Measurements from ENCODE around the gene KRT71.
A peak's percentile ranks its signal among the peaks of the same experiment; 100 is the strongest.

KRT71 gene

DNA sequence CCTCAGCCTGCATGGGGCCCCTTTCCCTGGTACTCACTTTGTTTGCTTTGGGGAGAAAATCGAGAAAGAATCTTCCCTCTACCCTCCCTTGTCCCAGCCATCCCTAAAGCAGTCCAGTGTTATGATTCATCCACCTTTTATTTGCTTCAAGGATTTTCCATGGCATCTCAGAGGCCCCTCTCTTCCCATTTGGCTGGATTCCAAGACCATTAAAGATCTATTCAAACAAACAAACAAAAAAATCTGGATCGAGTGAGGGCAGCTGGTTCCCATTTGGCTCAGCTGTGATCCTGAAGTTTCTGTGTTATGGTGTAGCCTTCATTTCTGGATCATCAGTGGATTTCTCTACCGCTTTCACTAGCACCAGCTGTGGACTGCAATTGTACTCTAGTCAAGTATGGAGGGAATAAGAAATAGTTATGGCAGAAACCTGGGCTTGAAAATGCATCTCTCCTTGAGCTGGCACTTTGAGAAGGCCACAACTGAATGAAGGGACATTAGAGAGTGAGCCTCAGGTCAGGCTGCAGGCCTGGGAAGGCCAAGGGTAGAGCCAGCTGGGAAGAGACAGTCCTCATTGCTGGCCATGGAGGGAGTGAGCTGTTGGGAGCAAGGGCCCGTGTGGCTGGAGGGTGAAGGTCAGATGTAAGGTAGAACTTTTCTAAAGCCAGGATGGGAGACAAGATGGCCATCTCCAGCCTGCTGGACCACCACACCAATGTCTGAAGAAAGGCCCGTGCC, 13.7 kb downstream of the KRT71 start:
- DNase-seq, result no peak
- Mint-ChIP-seq H3K27me3 (peaks cover 9 to 15% of the 10 kb centered on the region in 2 donors), H3K9me3 (no peaks in the 10 kb centered on the region), H3K4me3 (no peak overlapping the region), H3K36me3 (no peaks in the 10 kb centered on the region), H3K27ac (no peak overlapping the region), H3K4me1 (no peaks in the 10 kb centered on the region)
- no peak for ATAC-seq (replicated peaks)

DNA sequence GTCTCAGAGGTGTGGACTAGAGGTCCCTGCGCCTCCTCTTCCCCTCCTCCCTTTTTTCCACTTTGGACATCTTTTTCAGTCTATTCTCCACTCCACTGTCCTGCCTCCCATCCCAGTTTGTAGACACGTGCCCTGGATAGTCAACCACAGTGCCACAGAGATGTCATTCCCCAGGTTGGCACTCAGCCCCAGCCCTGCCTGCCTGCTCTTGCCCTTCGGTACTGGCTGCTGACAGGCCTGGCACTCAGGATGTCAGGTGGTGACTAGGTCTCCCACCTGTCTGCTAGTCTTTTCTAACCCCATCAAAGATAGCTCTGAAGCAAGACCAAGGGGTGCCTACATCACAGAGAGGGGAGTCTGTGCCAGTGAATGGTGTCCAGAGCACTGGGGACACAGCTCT, 15.8 kb downstream of the KRT71 start:
- Mint-ChIP-seq H3K36me3 (no peaks in the 10 kb centered on the region), H3K27me3 (peaks cover 5 to 15% of the 10 kb centered on the region in 2 donors), H3K27ac (no peak overlapping the region), H3K4me1 (no peaks in the 10 kb centered on the region), H3K9me3 (no peaks in the 10 kb centered on the region), H3K4me3 (no peak overlapping the region)
- no peak for ATAC-seq (replicated peaks)
- DNase-seq, result no peak

DNA sequence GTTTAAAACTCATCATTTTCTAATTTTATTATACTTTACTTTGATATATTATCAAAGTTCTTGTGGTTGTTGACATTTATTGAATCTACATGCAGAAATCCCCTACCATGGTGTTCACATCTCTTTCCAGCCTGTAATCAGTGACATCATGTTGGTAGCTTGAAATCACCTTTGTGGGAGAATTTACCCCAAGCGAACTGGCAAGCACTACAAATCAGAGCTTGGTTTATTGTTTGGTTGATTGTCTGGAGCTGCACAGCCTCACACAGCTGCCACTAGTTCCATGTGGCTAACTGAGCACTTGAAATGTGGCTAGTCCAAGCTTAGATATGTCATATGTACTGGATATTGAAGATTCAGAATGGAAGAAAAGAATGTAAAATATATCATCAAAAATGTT, 17.4 kb downstream of the KRT71 start:
- Mint-ChIP-seq H3K4me3 (no peak overlapping the region), H3K4me1 (no peaks in the 10 kb centered on the region)
- ATAC-seq (replicated peaks), result no peak

DNA sequence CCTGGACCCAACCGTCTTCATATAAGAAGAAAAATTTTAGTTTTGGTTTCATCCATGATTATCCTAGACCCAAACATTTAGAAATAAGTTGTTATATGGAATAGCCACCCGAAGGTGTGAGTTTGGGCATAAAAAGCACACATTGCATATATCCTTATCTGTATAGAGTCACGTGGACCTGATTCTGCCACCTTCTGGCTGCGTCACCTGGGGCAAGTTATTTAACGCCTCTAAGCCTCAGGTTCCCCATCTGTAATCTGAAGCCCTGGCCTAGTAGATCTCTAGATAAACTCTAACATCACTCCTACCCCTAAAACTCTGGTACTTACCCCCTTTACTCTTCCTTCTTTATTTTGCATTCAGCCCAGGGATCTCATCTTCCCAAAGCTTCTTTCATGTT, 18.5 kb downstream of the KRT71 start:
- H3K4me1 Mint-ChIP-seq, result no peaks in the 10 kb centered on the region
- no peaks in the 10 kb centered on the region for H3K36me3 Mint-ChIP-seq
- no peak for ATAC-seq (replicated peaks)
- peaks cover 0 to 13% of the 10 kb centered on the region in 2 donors for H3K27me3 Mint-ChIP-seq
- H3K9me3 Mint-ChIP-seq, result no peaks in the 10 kb centered on the region
- DNase-seq, result no peak
- H3K27ac Mint-ChIP-seq, result no peak overlapping the region
- H3K4me3 Mint-ChIP-seq, result no peak overlapping the region

More for the DNA sequence above, 17.4 kb downstream of the KRT71 start:
- H3K27ac Mint-ChIP-seq, result no peak overlapping the region
- DNase-seq, result no peak
- peaks cover 5 to 15% of the 10 kb centered on the region in 2 donors for H3K27me3 Mint-ChIP-seq
- H3K9me3 Mint-ChIP-seq, result no peaks in the 10 kb centered on the region
- no peaks in the 10 kb centered on the region for H3K36me3 Mint-ChIP-seq

DNA sequence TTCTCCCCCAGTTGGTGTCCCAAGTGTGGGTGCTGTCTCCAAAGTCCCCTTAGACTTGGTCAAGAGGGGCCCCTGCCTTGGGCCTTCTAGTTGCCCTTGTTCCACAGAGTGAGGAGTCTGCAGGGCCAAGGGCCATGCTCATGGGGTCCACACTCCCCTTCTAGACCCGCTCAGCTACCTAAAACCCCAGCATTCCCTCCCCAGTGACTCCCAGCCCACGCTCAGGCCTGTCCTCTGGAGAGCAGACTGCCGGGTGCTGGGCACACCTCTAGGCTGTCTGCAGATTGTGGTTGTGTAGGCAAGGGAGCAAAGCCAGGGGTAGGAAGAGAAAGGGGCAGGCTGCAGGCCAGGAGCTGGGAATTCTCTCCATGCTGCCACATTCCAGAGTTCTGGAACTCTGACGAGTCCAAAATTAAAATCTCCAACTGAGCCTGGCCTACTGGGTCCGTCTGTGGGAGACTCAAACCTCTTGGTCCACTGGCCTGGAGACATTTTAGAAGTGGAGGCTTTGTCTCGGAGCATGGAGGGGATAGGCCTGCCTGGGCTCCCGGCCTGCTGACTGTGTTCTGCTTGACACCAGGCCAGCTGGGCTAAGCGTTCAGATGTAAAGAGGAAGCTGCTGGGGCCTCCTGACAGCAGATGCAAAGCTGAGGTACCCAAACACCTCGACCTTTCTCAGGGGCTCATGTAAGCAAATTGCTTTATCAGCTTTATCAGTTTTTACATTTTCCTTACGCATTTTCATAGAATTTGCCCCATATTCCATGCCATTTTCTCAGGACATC, 19.1 kb downstream of the KRT71 start:
- H3K4me3 Mint-ChIP-seq, result no peak overlapping the region
- DNase-seq (no peak), ATAC-seq (replicated peaks) (no peak)
- peaks cover 0 to 9% of the 10 kb centered on the region in 2 donors for H3K27me3 Mint-ChIP-seq
- no peak overlapping the region for H3K27ac Mint-ChIP-seq
- no peaks in the 10 kb centered on the region for H3K4me1 Mint-ChIP-seq
- H3K9me3 Mint-ChIP-seq, result no peaks in the 10 kb centered on the region
- no peaks in the 10 kb centered on the region for H3K36me3 Mint-ChIP-seq

DNA sequence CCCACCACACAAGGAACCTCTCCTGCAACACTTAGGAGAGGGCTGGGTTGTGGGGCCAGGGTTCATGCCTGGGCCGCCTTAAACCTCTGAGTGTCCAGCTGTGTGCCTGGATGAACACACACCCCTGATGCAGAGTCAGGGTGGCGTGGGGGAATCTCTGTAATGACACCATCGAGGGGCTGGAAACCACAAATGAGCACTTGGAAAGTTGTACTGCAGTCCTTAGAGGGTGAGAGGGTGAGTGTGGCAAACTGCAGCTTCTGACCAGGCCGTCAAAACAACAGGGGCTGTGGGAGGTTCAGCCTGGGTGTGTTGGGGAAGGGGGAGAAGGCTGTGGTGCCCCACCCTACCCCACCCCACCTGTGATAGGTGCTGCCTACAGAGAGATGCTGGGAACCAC, 20.3 kb downstream of the KRT71 start:
- H3K9me3 Mint-ChIP-seq, result no peaks in the 10 kb centered on the region
- H3K4me3 Mint-ChIP-seq, result no peak overlapping the region
- DNase-seq (no peak), ATAC-seq (replicated peaks) (no peak)
- H3K36me3 Mint-ChIP-seq, result no peaks in the 10 kb centered on the region
- no peaks in the 10 kb centered on the region for H3K4me1 Mint-ChIP-seq
- H3K27ac Mint-ChIP-seq, result no peak overlapping the region
- peaks cover 0 to 9% of the 10 kb centered on the region in 2 donors for H3K27me3 Mint-ChIP-seq

DNA sequence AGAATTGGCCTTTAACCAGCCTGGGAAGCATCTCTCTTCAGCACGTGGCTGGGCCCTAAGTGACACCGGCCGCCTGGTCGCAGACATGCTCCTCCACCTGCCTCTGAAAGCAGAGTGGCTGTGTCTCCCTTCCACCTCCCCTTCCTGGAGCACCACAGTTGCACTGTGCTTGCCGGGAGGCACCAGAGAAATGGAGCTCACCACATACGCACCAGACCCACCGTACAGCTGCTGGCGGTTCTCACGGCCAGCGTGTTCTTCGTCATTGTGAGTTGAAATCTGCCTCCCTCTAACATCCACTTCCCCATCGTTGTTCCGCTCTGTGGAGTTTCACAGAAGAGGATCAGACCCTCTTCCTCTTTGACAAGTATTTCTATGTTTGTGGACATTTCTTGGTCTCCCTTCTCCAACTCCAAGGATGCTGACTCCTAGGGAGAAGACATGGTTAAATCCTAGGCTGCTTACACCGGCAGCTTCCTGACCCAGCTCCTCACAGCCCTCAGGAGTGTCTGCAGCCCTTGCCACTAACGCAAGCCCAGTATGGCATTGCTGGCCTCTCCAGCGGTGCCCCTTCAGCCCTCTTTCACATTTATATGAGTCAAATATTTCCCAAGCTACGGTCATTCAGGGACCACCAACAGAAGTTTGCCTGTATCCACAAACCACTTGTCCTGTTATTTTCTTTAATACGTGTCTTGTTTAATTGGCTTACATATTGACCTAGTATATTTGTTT, 21.2 kb downstream of the KRT71 start:
- peak in 1 of 2 donors; percentile 48 for ATAC-seq (replicated peaks)
- Mint-ChIP-seq H3K36me3 (no peaks in the 10 kb centered on the region), H3K27ac (no peak overlapping the region), H3K4me3 (no peak overlapping the region), H3K4me1 (no peaks in the 10 kb centered on the region), H3K27me3 (no peaks in the 10 kb centered on the region), H3K9me3 (no peaks in the 10 kb centered on the region)
- no peak for DNase-seq

DNA sequence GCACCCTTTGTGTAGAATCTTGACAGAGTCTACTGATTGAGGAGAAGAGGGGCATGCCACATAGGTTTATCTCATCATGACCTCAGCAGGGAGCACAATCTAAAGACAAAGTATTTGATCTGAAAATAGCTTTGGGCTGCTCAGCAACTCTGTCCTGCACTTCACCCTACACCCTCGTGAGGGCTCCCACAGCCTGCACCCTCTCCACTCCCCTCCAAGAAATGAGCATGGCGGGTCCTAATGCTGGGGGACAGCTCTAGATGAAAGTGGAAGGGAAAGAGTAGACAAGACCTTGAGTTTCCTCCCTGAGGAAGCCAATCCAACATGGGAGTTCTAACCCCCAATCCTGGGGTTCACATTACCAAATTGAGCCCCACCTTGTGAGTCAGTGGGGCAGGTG, 22.0 kb downstream of the KRT71 start:
- H3K4me3 Mint-ChIP-seq, result no peak overlapping the region
- no peak for DNase-seq
- H3K9me3 Mint-ChIP-seq, result no peaks in the 10 kb centered on the region
- no peaks in the 10 kb centered on the region for H3K27me3 Mint-ChIP-seq
- no peaks in the 10 kb centered on the region for H3K36me3 Mint-ChIP-seq
- ATAC-seq (replicated peaks), result no peak
- H3K4me1 Mint-ChIP-seq, result no peaks in the 10 kb centered on the region
- H3K27ac Mint-ChIP-seq, result no peak overlapping the region

DNA sequence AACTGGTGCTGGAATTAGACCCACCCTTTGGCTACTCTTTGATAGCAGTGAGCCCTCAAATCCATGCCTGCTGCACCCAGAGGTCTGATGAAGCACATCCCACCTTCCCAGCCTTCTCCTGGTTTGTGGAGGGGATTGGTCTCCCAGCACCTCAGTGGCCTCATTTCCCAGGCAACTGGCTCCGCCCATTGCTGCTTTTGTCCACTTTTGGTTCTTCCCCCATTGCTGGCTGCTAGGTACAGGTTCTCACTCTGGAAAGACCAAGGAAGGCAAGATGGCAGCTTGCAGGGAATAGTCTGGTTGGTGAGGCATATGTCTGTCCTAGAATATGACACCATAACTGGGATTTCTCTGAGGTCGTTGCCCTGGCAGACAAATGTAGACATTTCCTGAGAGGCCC, 22.6 kb downstream of the KRT71 start:
- Mint-ChIP-seq H3K4me1 (no peaks in the 10 kb centered on the region), H3K36me3 (no peaks in the 10 kb centered on the region), H3K27ac (no peak overlapping the region), H3K27me3 (peaks cover 0 to 1% of the 10 kb centered on the region in 2 donors), H3K9me3 (no peaks in the 10 kb centered on the region), H3K4me3 (no peak overlapping the region)
- no peak for ATAC-seq (replicated peaks)
- no peak for DNase-seq

DNA sequence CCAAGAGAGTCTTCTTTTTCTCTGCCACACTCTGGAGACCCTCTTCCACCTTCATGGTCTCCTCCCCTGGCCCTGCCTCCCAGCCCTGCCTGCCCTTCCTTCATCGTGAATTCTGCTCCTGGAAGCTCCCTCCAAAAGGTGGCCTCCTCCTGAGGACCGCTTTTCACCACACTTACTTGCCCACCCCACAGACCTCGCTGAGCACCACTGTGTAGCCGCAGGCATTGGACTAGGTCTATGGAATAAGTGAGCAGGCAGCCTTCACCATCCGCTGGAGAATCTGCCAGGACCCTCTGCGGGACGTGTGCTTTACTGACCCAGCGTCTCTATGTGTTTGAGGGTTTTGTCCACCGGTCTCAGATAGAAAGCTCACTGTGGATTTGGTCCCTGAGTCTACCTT, 23.1 kb downstream of the KRT71 start:
- peaks cover 0 to 3% of the 10 kb centered on the region in 2 donors for H3K27me3 Mint-ChIP-seq
- no peak overlapping the region for H3K4me3 Mint-ChIP-seq
- ATAC-seq (replicated peaks) (no peak), DNase-seq (no peak)
- H3K4me1 Mint-ChIP-seq, result no peaks in the 10 kb centered on the region
- no peaks in the 10 kb centered on the region for H3K36me3 Mint-ChIP-seq
- no peaks in the 10 kb centered on the region for H3K9me3 Mint-ChIP-seq
- no peak overlapping the region for H3K27ac Mint-ChIP-seq

DNA sequence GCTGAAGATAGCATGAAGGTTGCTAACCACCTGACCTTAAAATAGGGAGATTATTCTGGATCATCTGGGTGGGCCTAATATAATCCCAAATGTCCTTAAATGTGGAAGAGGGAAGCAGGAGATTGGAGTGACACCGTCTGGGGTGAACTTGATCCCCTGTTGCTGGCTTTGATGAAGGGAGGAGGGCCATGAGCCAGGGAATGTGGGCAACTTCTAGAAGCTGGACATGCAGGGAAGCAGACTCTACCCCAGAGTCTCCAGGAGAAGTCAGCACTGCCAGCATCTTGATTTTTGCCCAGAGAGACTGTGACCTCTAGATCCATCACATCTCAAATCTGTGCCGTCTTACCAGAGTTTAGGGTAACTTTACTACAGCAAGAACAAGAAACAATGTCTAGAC, 23.5 kb downstream of the KRT71 start:
- no peak overlapping the region for H3K4me3 Mint-ChIP-seq
- no peak for ATAC-seq (replicated peaks)
- no peak overlapping the region for H3K27ac Mint-ChIP-seq
- H3K9me3 Mint-ChIP-seq, result no peaks in the 10 kb centered on the region
- no peaks in the 10 kb centered on the region for H3K36me3 Mint-ChIP-seq
- no peaks in the 10 kb centered on the region for H3K4me1 Mint-ChIP-seq
- H3K27me3 Mint-ChIP-seq, result peaks cover 0 to 3% of the 10 kb centered on the region in 2 donors
- no peak for DNase-seq

DNA sequence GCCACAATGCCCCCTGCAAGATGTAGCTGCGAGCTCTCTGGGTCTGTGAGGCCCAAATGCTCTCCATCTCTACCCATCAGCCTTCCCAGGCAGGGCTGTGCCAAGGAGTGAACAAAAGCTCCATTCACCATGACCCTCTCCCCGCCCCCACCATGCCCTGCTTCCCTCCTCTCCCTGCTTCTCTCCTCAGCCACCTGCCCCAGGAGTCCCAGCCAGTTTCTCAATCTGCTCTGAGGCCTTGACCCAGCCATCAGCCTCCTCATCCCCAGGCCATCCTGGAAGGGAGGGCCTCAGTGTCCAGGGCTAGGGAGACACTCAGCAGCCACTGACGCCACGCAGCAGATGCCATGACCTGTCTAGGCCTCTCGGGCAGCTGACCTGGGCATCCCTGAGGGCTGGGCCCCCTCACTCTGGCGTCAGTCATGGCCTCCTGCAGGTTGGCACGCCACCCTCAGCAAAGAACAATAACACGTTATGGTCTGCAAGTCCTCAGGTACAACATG, 24.3 kb downstream of the KRT71 start:
- Mint-ChIP-seq H3K27me3 (peaks cover 0 to 3% of the 10 kb centered on the region in 2 donors), H3K9me3 (no peaks in the 10 kb centered on the region), H3K27ac (no peak overlapping the region), H3K4me3 (no peak overlapping the region), H3K36me3 (no peaks in the 10 kb centered on the region), H3K4me1 (no peaks in the 10 kb centered on the region)
- no peak for ATAC-seq (replicated peaks)
- no peak for DNase-seq

DNA sequence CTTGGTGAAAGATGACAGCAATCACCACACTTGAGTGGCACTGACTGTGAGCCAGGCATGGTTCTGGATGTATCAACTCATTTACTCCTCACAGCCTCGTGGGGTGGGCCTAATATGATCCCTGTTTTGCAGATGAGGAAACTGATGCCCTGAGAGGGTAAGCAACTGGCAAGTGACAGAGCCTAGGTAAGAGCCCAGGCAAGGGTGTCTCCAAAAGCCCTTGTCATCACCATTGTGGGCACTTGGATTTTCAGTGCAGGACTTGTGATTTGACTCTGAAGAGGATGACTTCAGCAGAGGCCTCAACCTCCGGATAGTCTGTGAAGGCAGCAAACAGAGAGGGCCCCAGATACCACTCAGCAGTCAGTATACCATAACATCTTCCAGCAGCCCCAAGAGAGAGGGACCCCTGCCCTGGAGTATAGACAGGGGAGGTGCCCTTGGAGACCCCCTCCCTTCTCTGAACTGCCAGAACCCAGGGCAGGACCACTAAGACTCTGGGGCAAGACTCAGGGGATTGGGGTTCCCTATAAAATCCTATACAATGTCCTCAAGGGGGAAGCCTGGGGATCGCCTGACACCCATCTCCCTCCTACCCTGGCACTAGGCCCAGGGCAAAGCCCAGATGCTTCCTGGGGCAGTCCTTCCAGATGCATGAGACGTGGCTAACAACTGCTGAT, 25.7 kb downstream of the KRT71 start:
- H3K27ac Mint-ChIP-seq, result no peak overlapping the region
- H3K36me3 Mint-ChIP-seq, result no peaks in the 10 kb centered on the region
- peaks cover 3 to 5% of the 10 kb centered on the region in 2 donors for H3K27me3 Mint-ChIP-seq
- no peak for DNase-seq
- no peak for ATAC-seq (replicated peaks)
- no peaks in the 10 kb centered on the region for H3K4me1 Mint-ChIP-seq
- H3K4me3 Mint-ChIP-seq, result no peak overlapping the region
- H3K9me3 Mint-ChIP-seq, result no peaks in the 10 kb centered on the region

DNA sequence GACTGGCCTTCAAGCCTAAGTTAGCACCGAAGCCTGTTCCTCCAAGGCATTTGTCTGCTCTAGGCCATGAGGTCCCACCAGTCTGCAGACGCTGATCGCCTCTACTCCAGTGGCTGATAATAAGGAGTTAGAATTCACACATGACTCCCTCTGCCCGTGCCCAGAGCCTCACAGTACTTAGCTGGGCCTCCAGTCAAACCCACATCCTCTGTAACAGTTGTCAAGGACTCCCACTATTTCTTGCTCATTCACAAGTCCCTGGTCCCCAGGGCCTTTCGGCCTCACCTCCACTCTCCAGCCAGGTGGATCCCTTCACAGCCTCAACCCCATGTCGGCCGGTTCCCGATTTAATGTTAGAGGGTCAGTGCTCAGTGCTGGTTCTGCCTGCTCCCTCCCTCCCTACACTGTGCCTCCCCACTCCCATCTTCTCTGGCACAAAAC, 26.4 kb downstream of the KRT71 start:
- Mint-ChIP-seq H3K4me1 (no peaks in the 10 kb centered on the region), H3K9me3 (no peaks in the 10 kb centered on the region), H3K4me3 (no peak overlapping the region), H3K36me3 (no peaks in the 10 kb centered on the region), H3K27me3 (peaks cover 3 to 5% of the 10 kb centered on the region in 2 donors), H3K27ac (no peak overlapping the region)
- ATAC-seq (replicated peaks) (no peak), DNase-seq (no peak)
